A549 (cell line): Measurements from ENCODE around the gene EDEM1.

Experiments used
- CHD2 ChIP-seq: fragments of 150-350 bp; IDR thresholded peaks from 2 replicates; pipeline ENCODE4 v1.6.1; 2014; ENCODE audit warnings: low read length; ENCODE audit not compliant: partially characterized antibody
- CTCF ChIP-seq: fragments of >200 bp; sonication (Bioruptor Twin); formaldehyde crosslinking; IDR thresholded peaks from 3 replicates; pipeline ENCODE4 v1.5.1; 2016
- EP300 ChIP-seq, 2 experiments: fragments of >200 bp; sonication (Bioruptor Twin); formaldehyde crosslinking; IDR thresholded peaks; 2 replicates in 1 of 2; 3 replicates in 1 of 2; pipeline ENCODE4 v1.6.1; 2016 to 2017
- PHF8 ChIP-seq: fragments of 200-600 bp; sonication (generic); IDR thresholded peaks from 2 replicates; pipeline ENCODE4 v1.6.1; 2016; ENCODE audit warnings: low read depth, mild to moderate bottlenecking, antibody characterized with exemption, moderate library complexity, borderline replicate concordance
- POLR2A ChIP-seq: IDR thresholded peaks from 2 replicates; pipeline ENCODE4 v1.6.1; 2012; ENCODE audit warnings: mild to moderate bottlenecking, low read length
- SMC3 ChIP-seq: fragments of >200 bp; sonication (Bioruptor Twin); formaldehyde crosslinking; IDR thresholded peaks from 3 replicates; pipeline ENCODE4 v1.6.1; 2018; ENCODE audit warnings: inconsistent platforms

DNA sequence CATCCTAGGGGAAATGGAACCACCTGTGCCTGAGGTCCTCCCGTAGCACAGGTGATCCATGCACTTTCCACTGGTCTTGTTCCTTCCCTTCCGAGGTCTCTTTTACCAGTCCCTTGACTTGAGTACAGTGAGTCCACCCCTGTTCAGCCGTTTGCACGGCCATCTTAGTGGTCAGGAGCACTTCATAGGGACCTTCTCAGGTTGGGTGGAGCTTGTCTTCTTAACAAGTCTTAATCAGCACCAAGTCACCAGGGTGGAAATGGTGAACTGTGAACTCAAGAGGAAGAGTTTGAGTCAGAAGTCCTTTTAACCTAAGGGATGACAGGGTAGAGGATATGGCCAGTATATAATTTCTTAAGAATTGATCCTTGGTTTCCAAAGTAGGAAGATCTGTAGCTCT, 44.0 kb upstream of the EDEM1 start:
- TF ChIP-seq CTCF = no peak
- TF ChIP-seq CHD2 = no peak
- TF ChIP-seq POLR2A = no peak
- TF ChIP-seq SMC3 = no peak
- no peak for TF ChIP-seq EP300 (IDR thresholded peaks at IDR 0.05)
- no peak for TF ChIP-seq PHF8
